Suppressor macrophage treated with lipopolysaccharide for 4 hours (primary cell): Measurements from ENCODE around the gene DNAJC9.

Source experiments
- DNase-seq: peaks from one replicate; pipeline ENCODE4 v3.0.0-alpha.2; 2020

The DNAJC9 gene

GRCh38 chr10:73238990-73239566 lies 8.0 kb downstream of the DNAJC9 start:
- no peak for DNase-seq

GRCh38 chr10:73234695-73235094 lies 12.4 kb downstream of the DNAJC9 start:
- no peak for DNase-seq

GRCh38 chr10:73233883-73234282 lies 13.2 kb downstream of the DNAJC9 start:
- no peak for DNase-seq

- no peak for DNase-seq
These were observed 14.2 kb downstream of the DNAJC9 start for GRCh38 chr10:73232887-73233286.

- peak; percentile 67 for DNase-seq
These were observed 17.5 kb downstream of the DNAJC9 start for GRCh38 chr10:73229567-73229966.

GRCh38 chr10:73228247-73228646 lies 18.8 kb downstream of the DNAJC9 start:
- DNase-seq = peak; percentile 66

GRCh38 chr10:73226663-73227062 lies 20.4 kb downstream of the DNAJC9 start:
- DNase-seq = no peak

- no peak for DNase-seq
These were observed 21.5 kb downstream of the DNAJC9 start for GRCh38 chr10:73225518-73225917.

- DNase-seq = no peak
These were observed 26.1 kb downstream of the DNAJC9 start for GRCh38 chr10:73220989-73221388.

- DNase-seq = no peak
These were observed 27.7 kb downstream of the DNAJC9 start for GRCh38 chr10:73219384-73219783.

GRCh38 chr10:73218431-73219191 lies 28.4 kb downstream of the DNAJC9 start:
- DNase-seq = peak; percentile 26

- DNase-seq = no peak
These were observed 29.4 kb downstream of the DNAJC9 start for GRCh38 chr10:73217628-73218027.

- no peak for DNase-seq
These were observed 31.3 kb downstream of the DNAJC9 start for GRCh38 chr10:73215749-73216148.

GRCh38 chr10:73211106-73211811 lies 35.8 kb downstream of the DNAJC9 start:
- no peak for DNase-seq

- no peak for DNase-seq
These were observed 36.5 kb downstream of the DNAJC9 start for GRCh38 chr10:73210395-73211105.

- no peak for DNase-seq
These were observed 37.4 kb downstream of the DNAJC9 start for GRCh38 chr10:73209705-73210104.

GRCh38 chr10:73207883-73208282 lies 39.2 kb downstream of the DNAJC9 start:
- no peak for DNase-seq

GRCh38 chr10:73206385-73206784 lies 40.7 kb downstream of the DNAJC9 start:
- no peak for DNase-seq

GRCh38 chr10:73205890-73206289 lies 41.2 kb downstream of the DNAJC9 start:
- peak; percentile 14 for DNase-seq

- no peak for DNase-seq
These were observed 42.0 kb downstream of the DNAJC9 start for GRCh38 chr10:73205081-73205480.
